Fibroblast of lung (primary cell): Measurements from ENCODE around the gene POLR2E. TPM values are rescaled to one million over a fixed set of nuclear protein-coding genes. Genes with fewer than 3 reads are reported as not detected.

ENCODE experiments used
- DNase-seq, 2 donors: peaks; one replicate each; pipeline versions ENCODE4 v3.0.0 to v3.0.0-alpha.2; 2010; ENCODE audit warnings: low read depth in 2 of 2
- H2AFZ ChIP-seq: 2 replicates; pipeline ENCODE4 v1.5.1; 2012; ENCODE audit warnings: low read length, control low read depth, inconsistent platforms
- H3K27ac ChIP-seq: 2 replicates; pipeline ENCODE4 v1.5.1; 2011; ENCODE audit warnings: low read length, control low read depth; ENCODE audit not compliant: insufficient read depth
- H3K27me3 ChIP-seq: 2 replicates; pipeline ENCODE4 v1.5.1; 2011; ENCODE audit warnings: mild to moderate bottlenecking, low read length; ENCODE audit not compliant: control insufficient read depth, insufficient read depth
- H3K36me3 ChIP-seq: 2 replicates; pipeline ENCODE4 v1.5.1; 2011; ENCODE audit warnings: low read length; ENCODE audit not compliant: control insufficient read depth, insufficient read depth
- H3K4me1 ChIP-seq: 2 replicates; pipeline ENCODE4 v1.5.1; 2011; ENCODE audit warnings: low read length; ENCODE audit not compliant: control insufficient read depth, insufficient read depth; ENCODE audit errors: extremely low read depth
- H3K4me2 ChIP-seq: 2 replicates; pipeline ENCODE4 v1.5.1; 2011; ENCODE audit warnings: low read length, control low read depth; ENCODE audit not compliant: insufficient read depth; ENCODE audit errors: extremely low read depth
- H3K4me3 ChIP-seq, 4 experiments: fragments of 200-600 bp in 1 of 4; sonication (generic) in 1 of 4; replicated peaks in 1 of 4; 2 replicates each; pipeline ENCODE4 v1.5.1; 2011 to 2016; ENCODE audit warnings: low read length in 4 of 4, low read depth in 3 of 4, mild to moderate bottlenecking in 3 of 4, control low read depth in 2 of 4, inconsistent platforms in 1 of 4, mixed read lengths in 1 of 4; ENCODE audit not compliant: insufficient read depth in 1 of 4; ENCODE audit errors: control extremely low read depth in 1 of 4
- H3K79me2 ChIP-seq: 2 replicates; pipeline ENCODE4 v1.5.1; 2012; ENCODE audit warnings: mild to moderate bottlenecking, low read length, inconsistent platforms; ENCODE audit not compliant: control insufficient read depth, insufficient read depth
- H3K9ac ChIP-seq: 2 replicates; pipeline ENCODE4 v1.5.1; 2011; ENCODE audit warnings: mild to moderate bottlenecking, low read length, control low read depth; ENCODE audit not compliant: insufficient read depth
- H3K9me3 ChIP-seq: 2 replicates; pipeline ENCODE4 v1.5.1; 2012; ENCODE audit warnings: low read depth, low read length; ENCODE audit not compliant: control insufficient read depth, insufficient read depth
- H4K20me1 ChIP-seq: 2 replicates; pipeline ENCODE4 v1.5.1; 2011; ENCODE audit warnings: low read length; ENCODE audit not compliant: control insufficient read depth, insufficient read depth; ENCODE audit errors: extremely low read depth
- CTCF ChIP-seq, 2 donors: IDR thresholded peaks in 1 of 2; conservative IDR thresholded peaks in 1 of 2; 1 replicate in 1 of 2; 2 replicates in 1 of 2; pipeline ENCODE4 v1.5.1; 2011 to 2012; ENCODE audit warnings: low read length in 2 of 2, control low read depth in 1 of 2, inconsistent platforms in 1 of 2, low read depth in 1 of 2, mild to moderate bottlenecking in 1 of 2
- EZH2 ChIP-seq: IDR thresholded peaks from 2 replicates; pipeline ENCODE4 v1.5.1; 2012; ENCODE audit warnings: low read length, control low read depth, mild to moderate bottlenecking; ENCODE audit errors: missing control alignments
- polyA plus RNA-seq, 2 donors: library from polyadenylated mRNA; depleted of rRNA in 1 of 2; stranded (reverse) in 1 of 2; unstranded in 1 of 2; fragments of >200 nt; gene quantifications; 2 replicates each; pipeline ENCODE4 v1.2.1, GENCODE V29; 2011 to 2012; ENCODE audit warnings: missing spikeins in 1 of 2
- total RNA-seq: library from RNA; depleted of rRNA; stranded (reverse); fragments of >200 nt; gene quantifications from 2 replicates; pipeline ENCODE4 v1.2.1, GENCODE V29; 2014

Gene POLR2E
- total and polyA plus RNA-seq, 2 donors (not counting 1 experiment from before 2014, with no cell fraction given): 55.2 to 130 TPM

DNA sequence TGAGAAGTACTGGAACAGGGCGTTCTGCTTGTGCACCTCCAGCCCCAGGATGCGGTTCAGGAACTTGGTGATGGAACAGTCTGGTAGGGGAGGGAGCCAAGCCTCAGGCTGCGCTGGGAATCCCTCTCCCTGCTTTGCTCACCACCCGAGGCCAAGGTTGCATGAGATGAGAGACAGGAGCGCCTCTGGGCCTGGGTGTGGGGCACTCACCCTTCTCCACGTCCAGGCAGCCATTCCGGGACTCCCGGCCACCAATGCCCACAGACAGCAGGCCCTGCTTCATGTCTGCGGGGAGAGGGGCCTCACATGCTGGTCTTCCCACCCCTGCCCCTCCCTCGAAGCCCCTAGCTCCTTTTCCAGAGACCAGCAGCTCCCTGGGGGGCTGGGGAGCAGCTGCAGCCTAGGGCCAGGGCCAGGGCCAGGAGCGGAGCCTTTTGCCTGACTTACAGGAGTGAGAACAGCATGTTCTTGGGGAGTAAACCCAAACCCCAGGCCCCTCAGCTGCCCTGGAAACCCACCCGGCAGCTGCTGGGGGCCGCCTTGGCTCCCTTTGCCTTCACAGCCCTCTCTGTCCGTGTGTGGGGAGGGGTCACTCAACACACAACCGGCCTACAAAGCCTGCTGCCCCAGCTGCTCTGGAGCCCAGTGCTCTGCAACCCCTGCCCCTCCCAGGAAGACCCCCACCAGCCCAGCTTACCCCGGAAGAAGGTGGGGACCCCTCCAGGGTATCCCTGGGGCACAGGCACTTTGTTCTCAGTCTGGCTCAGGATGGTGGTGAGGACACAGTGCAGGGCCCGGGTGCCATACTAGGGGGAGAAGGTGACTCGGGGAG lies 15.8 kb upstream of the POLR2E start:
- H3K27me3 ChIP-seq: no peaks in the 10 kb centered on the region
- DNase-seq: no peak
- H3K36me3 ChIP-seq: peaks cover 61% of the 10 kb centered on the region
- H3K9ac ChIP-seq: no peak overlapping the region
- H3K4me2 ChIP-seq: no peak overlapping the region
- no peaks in the 10 kb centered on the region for H3K9me3 ChIP-seq
- H3K79me2 ChIP-seq: peaks cover 5% of the 10 kb centered on the region
- H3K4me1 ChIP-seq: peaks cover 9% of the 10 kb centered on the region
- TF ChIP-seq EZH2: no peak
- TF ChIP-seq CTCF (conservative IDR thresholded peaks at IDR 0.05 in 1 of 2, IDR thresholded peaks at IDR 0.05 in 1 of 2; ENCODE audit: low read depth in 1 of 2, low read length in 2 of 2): no peak
- no peak overlapping the region for H3K27ac ChIP-seq
- no peak overlapping the region for H3K4me3 ChIP-seq
- peaks cover 3% of the 10 kb centered on the region for H4K20me1 ChIP-seq
- H2AFZ ChIP-seq: no peak overlapping the region

- Histone ChIP-seq H4K20me1 (peaks cover 3% of the 10 kb centered on the region), H3K27ac (no peak overlapping the region), H3K79me2 (peaks cover 14% of the 10 kb centered on the region), H3K9me3 (no peaks in the 10 kb centered on the region), H3K9ac (no peak overlapping the region), H3K36me3 (peaks cover 63% of the 10 kb centered on the region), H3K4me1 (peaks cover 11% of the 10 kb centered on the region), H3K4me2 (no peak overlapping the region), H3K27me3 (no peaks in the 10 kb centered on the region), H3K4me3 (no peak overlapping the region), H2AFZ (no peak overlapping the region)
- TF ChIP-seq CTCF (conservative IDR thresholded peaks at IDR 0.05 in 1 of 2, IDR thresholded peaks at IDR 0.05 in 1 of 2; ENCODE audit: low read depth in 1 of 2, low read length in 2 of 2) (no peak), EZH2 (no peak)
- DNase-seq: no peak
Observed at GRCh38 chr19:1109697-1110671, 14.8 kb upstream of the POLR2E start.

DNA sequence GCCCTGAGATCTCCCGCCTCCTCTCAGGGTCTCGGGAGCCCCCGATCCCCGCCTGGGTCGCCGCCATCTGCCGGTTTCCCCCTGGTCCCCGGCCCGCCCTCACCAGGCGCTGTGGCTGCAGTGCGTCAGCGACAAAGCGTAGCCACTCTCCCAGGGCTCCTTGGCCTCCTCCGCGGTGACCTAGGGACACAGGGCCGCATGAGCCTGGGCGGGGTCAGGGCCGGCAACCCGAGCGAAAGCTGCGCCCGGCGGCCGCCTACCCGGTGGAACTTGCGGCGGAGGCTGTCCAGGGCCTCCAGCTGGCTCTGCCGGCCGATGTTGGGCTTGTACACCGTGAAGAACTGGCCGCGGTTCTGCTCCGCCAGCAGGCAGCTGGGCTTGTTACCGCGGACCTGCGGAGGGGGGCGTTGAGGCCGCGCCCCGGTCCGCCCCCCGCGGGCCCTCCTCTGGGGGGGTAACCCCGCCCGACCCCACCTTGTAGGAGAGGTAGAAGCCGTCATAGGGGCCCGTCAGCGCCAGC lies 13.9 kb upstream of the POLR2E start:
- Histone ChIP-seq H3K4me3 (no peak overlapping the region), H3K27ac (no peak overlapping the region), H3K27me3 (no peaks in the 10 kb centered on the region), H3K79me2 (peaks cover 15% of the 10 kb centered on the region), H3K9me3 (no peaks in the 10 kb centered on the region), H3K9ac (no peak overlapping the region), H3K36me3 (peaks cover 61% of the 10 kb centered on the region), H3K4me1 (peaks cover 9% of the 10 kb centered on the region), H4K20me1 (peaks cover 3% of the 10 kb centered on the region), H2AFZ (no peak overlapping the region), H3K4me2 (no peak overlapping the region)
- no peak for DNase-seq
- TF ChIP-seq EZH2 (no peak), CTCF (conservative IDR thresholded peaks at IDR 0.05 in 1 of 2, IDR thresholded peaks at IDR 0.05 in 1 of 2; ENCODE audit: low read depth in 1 of 2, low read length in 2 of 2) (no peak)
